GM12878 (cell line): ENCODE measurements around the gene TBC1D2B. TPM values are rescaled to one million over a fixed set of nuclear protein-coding genes. Genes with fewer than 3 reads are reported as not detected.

Experiments
- ATAC-seq: fragments of 200-7000 bp; cut with Tn5 transposase; 3 replicates; pipeline ENCODE4 v1.9.1; 2020; ENCODE audit warnings: mild to moderate bottlenecking, moderate library complexity
- BruUV-seq: library from RNA; stranded (reverse); fragments of 400-500 nt; replicated peaks from 2 replicates; lab custom pipeline; 2021; lab: Mats Ljungman, UMichigan
- CTCF ChIA-PET: fragments of 300-600 bp; sonication (Branson Sonifier 250); formaldehyde crosslinking; extraction: SDS; loops from one replicate; lab custom pipeline; 2021; ENCODE audit warnings: inconsistent platforms; lab: Yijun Ruan, JAX
- POLR2A ChIA-PET: fragments of 350-600 bp; formaldehyde crosslinking; extraction: SDS; loops from one replicate; lab custom pipeline; 2021; ENCODE audit warnings: inconsistent platforms; lab: Charles Lee
- RAD21 ChIA-PET: fragments of 300-600 bp; sonication (Branson Sonifier 250); formaldehyde crosslinking; loops from one replicate; lab custom pipeline; 2023; ENCODE audit warnings: antibody characterized with exemption; ENCODE audit not compliant: unreplicated experiment; lab: Charles Lee
- SMC1A ChIA-PET: fragments of 300-600 bp; sonication (Branson Sonifier 250); formaldehyde crosslinking; loops from one replicate; lab custom pipeline; 2023; ENCODE audit not compliant: unreplicated experiment, uncharacterized antibody; lab: Charles Lee
- DNase-seq: peaks from one replicate; pipeline ENCODE4 v3.0.0-alpha.2; 2011; ENCODE audit warnings: low read depth, low spot score
- FAIRE-seq: peaks from 3 replicates; lab custom pipeline; 2011; peaks lifted over from hg19 to GRCh38; lab: Jason Lieb, UNC
- H2AFZ ChIP-seq: 2 replicates; pipeline ENCODE4 v1.6.0; 2011; ENCODE audit warnings: low read depth, low read length, control low read depth; ENCODE audit not compliant: control insufficient read depth
- H3K27ac ChIP-seq: 2 replicates; pipeline ENCODE4 v1.5.1; 2011; ENCODE audit warnings: control low read depth; ENCODE audit not compliant: control insufficient read depth, insufficient read depth
- H3K27me3 ChIP-seq, 2 experiments: replicated peaks in 1 of 2; 2 replicates each; pipeline versions ENCODE4 v1.6.0 to v1.6.1; 2011; ENCODE audit warnings: low read length in 1 of 2; ENCODE audit not compliant: control insufficient read depth in 2 of 2, insufficient read depth in 2 of 2
- H3K36me3 ChIP-seq, 2 experiments: 2 replicates each; pipeline ENCODE4 v1.5.1; 2011; ENCODE audit warnings: low read length in 1 of 2; ENCODE audit not compliant: control insufficient read depth in 2 of 2, insufficient read depth in 2 of 2
- H3K4me1 ChIP-seq: 2 replicates; pipeline ENCODE4 v1.6.1; 2011; ENCODE audit warnings: mild to moderate bottlenecking, low read length, moderate library complexity, mixed read lengths; ENCODE audit not compliant: control insufficient read depth, insufficient read depth
- H3K4me2 ChIP-seq: 2 replicates; pipeline ENCODE4 v1.6.0; 2011; ENCODE audit warnings: control low read depth; ENCODE audit not compliant: control insufficient read depth, insufficient read depth
- H3K4me3 ChIP-seq: fragments of 200-600 bp; sonication (generic); 2 replicates; pipeline ENCODE4 v1.5.1; 2016
- H3K79me2 ChIP-seq: 2 replicates; pipeline ENCODE4 v1.6.0; 2011; ENCODE audit warnings: low read length; ENCODE audit not compliant: control insufficient read depth, insufficient read depth
- H3K9ac ChIP-seq: 2 replicates; pipeline ENCODE4 v1.8.0; 2011; ENCODE audit warnings: low read length, control low read depth, mixed read lengths; ENCODE audit not compliant: control insufficient read depth, insufficient read depth
- H3K9me3 ChIP-seq: replicated peaks from 3 replicates; pipeline ENCODE4 v1.5.1; 2011; ENCODE audit warnings: mild to moderate bottlenecking, low read length; ENCODE audit not compliant: control insufficient read depth, insufficient read depth
- H4K20me1 ChIP-seq: 2 replicates; pipeline ENCODE4 v1.6.0; 2011; ENCODE audit not compliant: control insufficient read depth, insufficient read depth
- BMI1 ChIP-seq: fragments of 450-650 bp; IDR thresholded peaks from 2 replicates; pipeline ENCODE4 v1.6.1; 2016; ENCODE audit warnings: mild to moderate bottlenecking, moderate library complexity, borderline replicate concordance
- CHD4 ChIP-seq: fragments of 200-600 bp; sonication (generic); IDR thresholded peaks from 2 replicates; pipeline ENCODE4 v1.6.1; 2016; ENCODE audit warnings: mild to moderate bottlenecking
- CREB1 ChIP-seq: IDR thresholded peaks from 2 replicates; pipeline ENCODE4 v1.6.1; 2012; ENCODE audit warnings: low read depth, mild to moderate bottlenecking, inconsistent platforms
- CREM ChIP-seq: IDR thresholded peaks from 2 replicates; pipeline ENCODE4 v1.6.1; 2014; ENCODE audit warnings: antibody characterized with exemption, low read depth
- KLF5 ChIP-seq: fragments of 450-650 bp; IDR thresholded peaks from 2 replicates; pipeline ENCODE4 v1.6.1; 2014; ENCODE audit warnings: mild to moderate bottlenecking; ENCODE audit not compliant: partially characterized antibody
- ZNF207 ChIP-seq: fragments of 450-650 bp; IDR thresholded peaks from 2 replicates; pipeline ENCODE4 v1.6.1; 2014; ENCODE audit warnings: antibody characterized with exemption, mild to moderate bottlenecking, borderline replicate concordance
- ZNF274 ChIP-seq: IDR thresholded peaks from one replicate; pipeline ENCODE4 v1.8.0; 2011; ENCODE audit not compliant: insufficient read length, insufficient read depth
- ZSCAN29 ChIP-seq: fragments of 450-650 bp; IDR thresholded peaks from 2 replicates; pipeline ENCODE4 v1.6.1; 2017; ENCODE audit warnings: mild to moderate bottlenecking, moderate library complexity
- WGBS: methylation state at CpG from one replicate; pipeline ENCODE4 v1.1.6; 2016; ENCODE audit warnings: low lambda C conversion rate; ENCODE audit not compliant: insufficient replicate concordance, insufficient coverage; ENCODE audit errors: missing lambda C conversion rate; 5-methylcytosine and 5-hydroxymethylcytosine counted together
- in situ Hi-C: fragments of 300-500 bp; cut with MboI; formaldehyde crosslinking; loops from 9 replicates; pipeline ENCODE4 v1.14.3; 2018; ENCODE audit warnings: mixed read lengths
- intact Hi-C: fragments of 100-400 bp; cut with micrococcal nuclease; formaldehyde crosslinking; loops from one replicate; pipeline ENCODE4 v1.14.2; 2022; ENCODE audit not compliant: unreplicated experiment
- polyA plus RNA-seq, 11 experiments: library from polyadenylated mRNA; depleted of rRNA in 4 of 11; unstranded in 6 of 11; stranded (reverse) in 5 of 11; fragments of >200 nt; fragmentation: Nextera tagmentation in 4 of 11; fragmentation: Illumina TruSeq in 1 of 11; extraction: Ambion mirVana in 4 of 11; extraction: Trizol in 1 of 11; gene quantifications; 1 replicate in 1 of 11; 2 replicates in 10 of 11; pipeline versions ENCODE4 v1.2.1 to v1.2.3, GENCODE V29; 2011 to 2016; ENCODE audit warnings: inconsistent platforms in 2 of 11, missing spikeins in 2 of 11, low read depth in 1 of 11
- total RNA-seq, 4 experiments: library from RNA; depleted of rRNA in 3 of 4; stranded (reverse); fragments of >200 nt in 3 of 4; fragmentation: Illumina TruSeq in 1 of 4; extraction: Trizol in 1 of 4; gene quantifications; 2 replicates each; pipeline versions ENCODE4 v1.2.1 to v1.2.3, GENCODE V29; 2013 to 2021
- TF ChIP-seq, protein P1 (sequence below): fragments of 450-650 bp; IDR thresholded peaks from 2 replicates; pipeline ENCODE4 v1.6.1; 2014; ENCODE audit warnings: mild to moderate bottlenecking
- TF ChIP-seq, protein P2 (sequence below): IDR thresholded peaks from 2 replicates; pipeline ENCODE4 v1.6.1; 2011; ENCODE audit warnings: borderline replicate concordance, low read depth, mild to moderate bottlenecking, moderate library complexity, low read length; ENCODE audit not compliant: insufficient read depth, poor library complexity, severe bottlenecking
- TF ChIP-seq, protein P3 (sequence below): fragments of 450-650 bp; IDR thresholded peaks from 2 replicates; pipeline ENCODE4 v1.6.1; 2017; ENCODE audit warnings: mild to moderate bottlenecking, moderate library complexity

The TBC1D2B gene
- total and polyA plus RNA-seq, 10 of the 15 experiments (the other 5 are each of a cell fraction or from before 2014, with no cell fraction given): 1.3 to 53.4 (median 19.4) TPM

DNA sequence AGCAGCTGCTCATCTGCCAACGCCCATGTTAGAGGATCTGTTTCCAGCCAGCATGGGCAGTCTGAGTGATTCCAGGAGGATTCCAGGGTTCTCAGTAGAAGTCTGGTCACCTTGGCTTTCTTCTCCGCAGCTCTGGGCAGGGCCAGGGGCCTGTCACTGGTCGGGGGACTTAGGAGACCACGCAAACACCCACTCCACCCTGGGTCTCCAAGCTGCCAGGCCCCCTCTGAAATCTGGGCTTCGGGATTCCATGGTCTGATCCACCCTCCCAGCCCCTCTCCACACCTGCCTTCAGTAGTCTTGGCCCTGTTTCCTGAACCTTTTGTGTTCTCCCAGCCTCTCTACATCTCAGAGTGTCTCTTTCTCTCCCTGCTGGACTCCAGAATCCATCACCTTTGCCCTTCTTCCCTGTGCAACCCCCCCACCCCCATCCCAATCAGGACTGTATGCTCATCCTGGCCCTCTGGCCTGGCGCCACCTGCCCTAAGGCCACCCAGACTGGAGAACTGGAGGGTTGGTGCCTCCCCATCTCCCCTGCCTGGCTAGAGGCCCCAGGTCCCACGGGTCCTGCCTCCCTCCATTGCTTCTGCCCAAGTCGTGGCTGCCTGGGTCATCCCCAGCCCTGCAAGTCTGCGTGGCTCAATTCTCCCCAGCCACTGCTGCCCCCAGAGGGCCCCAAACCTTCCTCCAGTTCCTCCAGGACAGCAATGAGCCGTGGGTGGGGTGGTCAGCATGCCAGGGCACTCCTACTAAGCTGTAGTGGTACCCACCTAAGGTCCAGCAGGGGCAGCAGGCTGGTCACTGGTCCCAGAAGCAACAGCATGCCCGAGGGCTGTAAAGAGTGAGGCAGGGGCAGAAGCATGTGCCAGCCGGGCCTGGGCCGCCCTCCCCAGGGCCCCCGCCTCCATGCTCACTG lies 102.8 kb downstream of the TBC1D2B start:
- FAIRE-seq (no peak), DNase-seq (no peak), ATAC-seq (no peak)
- ChIA-PET SMC1A (interaction anchor here (0.7 to 1.2 kb wide), 3 partner anchors 9 to 1638 kb away, joined by 3 read pairs; partner anchors contain the start of gene ISL2), RAD21 (no interaction called here), POLR2A (no interaction called here), CTCF (no interaction called here)
- Histone ChIP-seq H3K79me2 (no peaks in the 10 kb centered on the region), H3K36me3 (no peaks in the 10 kb centered on the region), H3K9me3 (no peaks in the 10 kb centered on the region), H3K4me2 (no peak overlapping the region), H3K27me3 (no peaks in the 10 kb centered on the region), H4K20me1 (no peaks in the 10 kb centered on the region), H3K9ac (no peak overlapping the region), H2AFZ (no peak overlapping the region), H3K4me1 (no peaks in the 10 kb centered on the region), H3K27ac (no peak overlapping the region), H3K4me3 (no peak overlapping the region)
- no peak for TF ChIP-seq CREM
- TF ChIP-seq CHD4: no peak
- no peak for TF ChIP-seq ZSCAN29
- TF ChIP-seq, protein P1, sequence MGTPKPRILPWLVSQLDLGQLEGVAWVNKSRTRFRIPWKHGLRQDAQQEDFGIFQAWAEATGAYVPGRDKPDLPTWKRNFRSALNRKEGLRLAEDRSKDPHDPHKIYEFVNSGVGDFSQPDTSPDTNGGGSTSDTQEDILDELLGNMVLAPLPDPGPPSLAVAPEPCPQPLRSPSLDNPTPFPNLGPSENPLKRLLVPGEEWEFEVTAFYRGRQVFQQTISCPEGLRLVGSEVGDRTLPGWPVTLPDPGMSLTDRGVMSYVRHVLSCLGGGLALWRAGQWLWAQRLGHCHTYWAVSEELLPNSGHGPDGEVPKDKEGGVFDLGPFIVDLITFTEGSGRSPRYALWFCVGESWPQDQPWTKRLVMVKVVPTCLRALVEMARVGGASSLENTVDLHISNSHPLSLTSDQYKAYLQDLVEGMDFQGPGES: no peak
- no peak for TF ChIP-seq ZNF274
- TF ChIP-seq, protein P2, sequence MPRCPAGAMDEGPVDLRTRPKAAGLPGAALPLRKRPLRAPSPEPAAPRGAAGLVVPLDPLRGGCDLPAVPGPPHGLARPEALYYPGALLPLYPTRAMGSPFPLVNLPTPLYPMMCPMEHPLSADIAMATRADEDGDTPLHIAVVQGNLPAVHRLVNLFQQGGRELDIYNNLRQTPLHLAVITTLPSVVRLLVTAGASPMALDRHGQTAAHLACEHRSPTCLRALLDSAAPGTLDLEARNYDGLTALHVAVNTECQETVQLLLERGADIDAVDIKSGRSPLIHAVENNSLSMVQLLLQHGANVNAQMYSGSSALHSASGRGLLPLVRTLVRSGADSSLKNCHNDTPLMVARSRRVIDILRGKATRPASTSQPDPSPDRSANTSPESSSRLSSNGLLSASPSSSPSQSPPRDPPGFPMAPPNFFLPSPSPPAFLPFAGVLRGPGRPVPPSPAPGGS: no peak
- no peak for TF ChIP-seq CREB1
- TF ChIP-seq, protein P3, sequence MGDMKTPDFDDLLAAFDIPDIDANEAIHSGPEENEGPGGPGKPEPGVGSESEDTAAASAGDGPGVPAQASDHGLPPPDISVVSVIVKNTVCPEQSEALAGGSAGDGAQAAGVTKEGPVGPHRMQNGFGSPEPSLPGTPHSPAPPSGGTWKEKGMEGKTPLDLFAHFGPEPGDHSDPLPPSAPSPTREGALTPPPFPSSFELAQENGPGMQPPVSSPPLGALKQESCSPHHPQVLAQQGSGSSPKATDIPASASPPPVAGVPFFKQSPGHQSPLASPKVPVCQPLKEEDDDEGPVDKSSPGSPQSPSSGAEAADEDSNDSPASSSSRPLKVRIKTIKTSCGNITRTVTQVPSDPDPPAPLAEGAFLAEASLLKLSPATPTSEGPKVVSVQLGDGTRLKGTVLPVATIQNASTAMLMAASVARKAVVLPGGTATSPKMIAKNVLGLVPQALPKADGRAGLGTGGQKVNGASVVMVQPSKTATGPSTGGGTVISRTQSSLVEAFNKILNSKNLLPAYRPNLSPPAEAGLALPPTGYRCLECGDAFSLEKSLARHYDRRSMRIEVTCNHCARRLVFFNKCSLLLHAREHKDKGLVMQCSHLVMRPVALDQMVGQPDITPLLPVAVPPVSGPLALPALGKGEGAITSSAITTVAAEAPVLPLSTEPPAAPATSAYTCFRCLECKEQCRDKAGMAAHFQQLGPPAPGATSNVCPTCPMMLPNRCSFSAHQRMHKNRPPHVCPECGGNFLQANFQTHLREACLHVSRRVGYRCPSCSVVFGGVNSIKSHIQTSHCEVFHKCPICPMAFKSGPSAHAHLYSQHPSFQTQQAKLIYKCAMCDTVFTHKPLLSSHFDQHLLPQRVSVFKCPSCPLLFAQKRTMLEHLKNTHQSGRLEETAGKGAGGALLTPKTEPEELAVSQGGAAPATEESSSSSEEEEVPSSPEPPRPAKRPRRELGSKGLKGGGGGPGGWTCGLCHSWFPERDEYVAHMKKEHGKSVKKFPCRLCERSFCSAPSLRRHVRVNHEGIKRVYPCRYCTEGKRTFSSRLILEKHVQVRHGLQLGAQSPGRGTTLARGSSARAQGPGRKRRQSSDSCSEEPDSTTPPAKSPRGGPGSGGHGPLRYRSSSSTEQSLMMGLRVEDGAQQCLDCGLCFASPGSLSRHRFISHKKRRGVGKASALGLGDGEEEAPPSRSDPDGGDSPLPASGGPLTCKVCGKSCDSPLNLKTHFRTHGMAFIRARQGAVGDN: no peak
- TF ChIP-seq BMI1: no peak
- TF ChIP-seq ZNF207: no peak
- TF ChIP-seq KLF5: no peak
- intact Hi-C loops (no loop called here), in situ Hi-C loops (loop anchor here (5.0 kb wide), 1 partner anchor 803 kb away; no protein-coding TSS in a partner anchor)
- no TSS peak for BruUV-seq
- 20% methylated on average over 14 of the region's 14 CpGs for WGBS
